Adrenal gland (tissue), 12 donors: Measurements from ENCODE around the gene CTU1. TPM values are rescaled to one million over a fixed set of nuclear protein-coding genes. Genes with fewer than 3 reads are reported as not detected.

Experiments
- DNase-seq, 7 donors: peaks; one replicate each; pipeline ENCODE4 v3.0.0-alpha.2; 2019 to 2020
- H3K27ac ChIP-seq, 5 donors: fragments of 200-600 bp; sonication (generic) in 4 of 5; 1 replicate in 3 of 5; 2 replicates in 2 of 5; pipeline versions ENCODE4 v1.5.1 to v1.8.0; 2016 to 2020; ENCODE audit warnings: mild to moderate bottlenecking in 1 of 5
- H3K27me3 ChIP-seq: fragments of 200-600 bp; 2 replicates; pipeline ENCODE4 v1.8.0; 2021
- H3K36me3 ChIP-seq, 2 donors: fragments of 200-600 bp; replicated peaks in 1 of 2; 1 replicate in 1 of 2; 2 replicates in 1 of 2; pipeline versions ENCODE4 v1.5.1 to v1.8.0; 2018 to 2022
- H3K4me1 ChIP-seq, 2 donors: fragments of 200-600 bp; replicated peaks in 1 of 2; 1 replicate in 1 of 2; 2 replicates in 1 of 2; pipeline versions ENCODE4 v1.5.1 to v1.8.0; 2018 to 2021
- H3K4me3 ChIP-seq, 4 donors: fragments of 200-600 bp; sonication (generic) in 3 of 4; one replicate each; pipeline ENCODE4 v1.5.1; 2016 to 2018
- H3K9me3 ChIP-seq, 3 donors: fragments of 200-600 bp; sonication (generic) in 1 of 3; replicated peaks in 1 of 3; 1 replicate in 2 of 3; 2 replicates in 1 of 3; pipeline versions ENCODE4 v1.5.1 to v1.8.0; 2016 to 2021
- CTCF ChIP-seq, 6 experiments: fragments of 450-650 bp in 4 of 6; fragments of 200-600 bp in 2 of 6; sonication (generic) in 1 of 6; IDR thresholded peaks; 1 replicate in 5 of 6; 2 replicates in 1 of 6; pipeline versions ENCODE4 v1.5.1 to v1.8.0; 2016 to 2021; ENCODE audit warnings: antibody characterized with exemption in 6 of 6, mild to moderate bottlenecking in 2 of 6, moderate library complexity in 1 of 6
- POLR2A ChIP-seq, 2 donors: fragments of 450-650 bp; IDR thresholded peaks; one replicate each; pipeline ENCODE4 v1.6.1; 2017; ENCODE audit warnings: antibody characterized with exemption in 2 of 2, mild to moderate bottlenecking in 2 of 2, moderate library complexity in 1 of 2
- WGBS, 4 donors: extraction: QIAGEN DNeasy Blood & Tissue Kit in 2 of 4; methylation state at CpG; one replicate each; pipeline versions ENCODE4 v1.1.5 to v1.1.7; 2013 to 2017; 5-methylcytosine and 5-hydroxymethylcytosine counted together
- intact Hi-C, 2 donors: fragments of 100-400 bp; cut with DNase I; formaldehyde crosslinking; loops; one replicate each; pipeline versions ENCODE4 v1.14.1 to v1.15.0; 2022 to 2023
- polyA plus RNA-seq, 3 donors: library from polyadenylated mRNA; stranded (reverse); fragments of 200-250 nt in 2 of 3; fragments of 350-450 nt in 1 of 3; fragmentation: Illumina TruSeq in 1 of 3; extraction: RNeasy Lipid Tissue Mini Kit (QIAGEN cat#74804) in 1 of 3; gene quantifications; one replicate each; pipeline ENCODE4 v1.2.3, GENCODE V29; 2013 to 2014
- total RNA-seq, 9 donors: library from RNA; depleted of rRNA in 4 of 9; stranded (reverse); fragments of >200 nt in 4 of 9; fragments of 120-200 nt in 1 of 9; fragmentation: NEBNext Ultra II Directional in 1 of 9; extraction: Animal tissue kit (Norgen Biotek cat#: 25700) in 1 of 9; gene quantifications; one replicate each; pipeline versions ENCODE4 v1.1.0 to v1.2.4, GENCODE V29; 2013 to 2023
- donor health status: healthy with polysubstance abuse.
- donor health status: Bipolar disorder and iron deficiency.
- donor health status: DM: yes; HTN: yes; CAD: no.
- donor health status: DM: no; HTN: no; CAD: no.
- donor health status: DM: no; HTN: no; CAD: no.
- donor health status: DM: yes; HTN: yes; CAD: no.

Gene CTU1
- total and polyA plus RNA-seq, 12 donors = 1.1 to 23.9 (median 8.1) TPM

- Histone ChIP-seq H3K4me3 (no peak overlapping the region), H3K27ac (no peak overlapping the region), H3K9me3 (no peaks in the 10 kb centered on the region), H3K27me3 (no peaks in the 10 kb centered on the region), H3K36me3 (no peaks in the 10 kb centered on the region), H3K4me1 (peaks cover 3 to 5% of the 10 kb centered on the region in 2 donors)
- TF ChIP-seq CTCF (IDR thresholded peaks at IDR 0.05) = no peak
- no peak for TF ChIP-seq POLR2A (IDR thresholded peaks at IDR 0.05)
- intact Hi-C loops = no loop called here
- no peak for DNase-seq
- WGBS, 4 donors = 66 to 74% (median 68%) methylated on average over 4 of the region's 4 CpGs
Measured at GRCh38 chr19:51060336-51060735, 47.9 kb downstream of the CTU1 start.

- H3K27me3 ChIP-seq = no peaks in the 10 kb centered on the region
- peaks cover 1 to 3% of the 10 kb centered on the region in 2 donors for H3K4me1 ChIP-seq
- H3K9me3 ChIP-seq = no peaks in the 10 kb centered on the region
- intact Hi-C loops = no loop called here
- TF ChIP-seq POLR2A (IDR thresholded peaks at IDR 0.05) (no peak), CTCF (IDR thresholded peaks at IDR 0.05) (no peak)
- H3K36me3 ChIP-seq = no peaks in the 10 kb centered on the region
- WGBS, 4 donors = 76 to 87% (median 80%) methylated on average over 7 of the region's 7 CpGs
- H3K27ac ChIP-seq = no peak overlapping the region
- no peak overlapping the region for H3K4me3 ChIP-seq
- no peak for DNase-seq
Measured at GRCh38 chr19:51059715-51060114, 48.5 kb downstream of the CTU1 start.

GRCh38 chr19:51055866-51056265 is 52.3 kb downstream of the CTU1 start:
- Histone ChIP-seq H3K36me3 (no peaks in the 10 kb centered on the region), H3K27me3 (no peaks in the 10 kb centered on the region), H3K4me3 (no peak overlapping the region), H3K27ac (no peak overlapping the region), H3K4me1 (no peaks in the 10 kb centered on the region), H3K9me3 (no peaks in the 10 kb centered on the region)
- intact Hi-C loops = no loop called here
- TF ChIP-seq POLR2A (IDR thresholded peaks at IDR 0.05) (no peak), CTCF (IDR thresholded peaks at IDR 0.05) (no peak)
- no peak for DNase-seq

Other genes with a start within 250 kb of the CTU1 start
- gene KLK2, start 235.0 kb downstream of the CTU1 start, total RNA-seq = under 1 TPM in 1 of 9 donors, not detected in 8; 0.61 TPM
- gene KLK2, start 235.0 kb downstream of the CTU1 start, polyA plus RNA-seq = under 1 TPM in 1 of 3 donors, not detected in 2; 0.20 TPM
- gene KLK4, start 197.0 kb downstream of the CTU1 start, total RNA-seq = 10 to 100 TPM in 1 of 9 donors, 1 to 10 TPM in 3, under 1 TPM in 1, not detected in 4; 0.28 to 10.2 (median 2.2) TPM
- 10 to 100 TPM in 2 of 3 donors, under 1 TPM in 1; 0.42 to 16.8 (median 10.9) TPM for gene KLK4, start 197.0 kb downstream of the CTU1 start, polyA plus RNA-seq
- gene KLK5, start 155.4 kb downstream of the CTU1 start, total RNA-seq = not detected
- not detected for gene KLK5, start 155.4 kb downstream of the CTU1 start, polyA plus RNA-seq
- not detected for gene KLK6, start 138.8 kb downstream of the CTU1 start, total RNA-seq
- gene KLK6, start 138.8 kb downstream of the CTU1 start, polyA plus RNA-seq = not detected
- gene KLK7, start 124.5 kb downstream of the CTU1 start, total RNA-seq = under 1 TPM in 1 of 9 donors, not detected in 8; 0.06 TPM
- under 1 TPM in 1 of 3 donors, not detected in 2; 0.03 TPM for gene KLK7, start 124.5 kb downstream of the CTU1 start, polyA plus RNA-seq
- gene KLK8, start 106.8 kb downstream of the CTU1 start, total RNA-seq = under 1 TPM in 1 of 9 donors, not detected in 8; 0.39 TPM
- gene KLK8, start 106.8 kb downstream of the CTU1 start, polyA plus RNA-seq = under 1 TPM in 2 of 3 donors, not detected in 1; 0.34 to 0.80 TPM
- gene KLK10, start 88.7 kb downstream of the CTU1 start, total RNA-seq = 1 to 10 TPM in 1 of 9 donors, under 1 TPM in 3, not detected in 5; 0.23 to 1.4 (median 0.36) TPM
- gene KLK10, start 88.7 kb downstream of the CTU1 start, polyA plus RNA-seq = under 1 TPM in 2 of 3 donors, not detected in 1; 0.34 to 0.56 TPM
- gene KLK11, start 81.8 kb downstream of the CTU1 start, total RNA-seq = not detected
- under 1 TPM in 2 of 3 donors, not detected in 1; 0.07 to 0.32 TPM for gene KLK11, start 81.8 kb downstream of the CTU1 start, polyA plus RNA-seq
- not detected for gene KLK12, start 73.4 kb downstream of the CTU1 start, total RNA-seq
- gene KLK12, start 73.4 kb downstream of the CTU1 start, polyA plus RNA-seq = under 1 TPM in 1 of 3 donors, not detected in 2; 0.17 TPM
- under 1 TPM in 1 of 9 donors, not detected in 8; 0.11 TPM for gene KLK13, start 43.3 kb downstream of the CTU1 start, total RNA-seq
- under 1 TPM in 1 of 3 donors, not detected in 2; 0.47 TPM for gene KLK13, start 43.3 kb downstream of the CTU1 start, polyA plus RNA-seq
- under 1 TPM in 2 of 9 donors, not detected in 7; 0.25 to 0.65 TPM for gene KLK14, start 25.5 kb downstream of the CTU1 start, total RNA-seq
- gene KLK14, start 25.5 kb downstream of the CTU1 start, polyA plus RNA-seq = under 1 TPM in 2 of 3 donors, not detected in 1; 0.48 to 0.81 TPM
- 10 to 100 TPM in 6 of 9 donors, 1 to 10 TPM in 3; 1.5 to 29.7 (median 16.8) TPM for gene SIGLEC9, start 16.5 kb upstream of the CTU1 start, total RNA-seq
- 1 to 10 TPM; 3.6 to 7.6 (median 4.6) TPM for gene SIGLEC9, start 16.5 kb upstream of the CTU1 start, polyA plus RNA-seq
- 10 to 100 TPM in 5 of 9 donors, 1 to 10 TPM in 3, under 1 TPM in 1; 1.00 to 13.1 (median 10.1) TPM for gene SIGLEC7, start 33.9 kb upstream of the CTU1 start, total RNA-seq
- 1 to 10 TPM; 2.3 to 8.6 (median 3.8) TPM for gene SIGLEC7, start 33.9 kb upstream of the CTU1 start, polyA plus RNA-seq
- gene CD33, start 116.7 kb upstream of the CTU1 start, total RNA-seq = 10 to 100 TPM in 5 of 9 donors, 1 to 10 TPM in 4; 2.2 to 21.8 (median 12.9) TPM
- 10 to 100 TPM in 1 of 3 donors, 1 to 10 TPM in 2; 2.7 to 14.4 (median 4.9) TPM for gene CD33, start 116.7 kb upstream of the CTU1 start, polyA plus RNA-seq
- gene SIGLECL1, start 142.7 kb upstream of the CTU1 start, total RNA-seq = 1 to 10 TPM in 1 of 9 donors, not detected in 8; 1.0 TPM
- gene SIGLECL1, start 142.7 kb upstream of the CTU1 start, polyA plus RNA-seq = not detected
- 1 to 10 TPM in 3 of 9 donors, under 1 TPM in 4, not detected in 2; 0.13 to 2.3 (median 0.67) TPM for gene IGLON5, start 203.2 kb upstream of the CTU1 start, total RNA-seq
- 1 to 10 TPM; 1.3 to 3.4 (median 2.0) TPM for gene IGLON5, start 203.2 kb upstream of the CTU1 start, polyA plus RNA-seq
- 1 to 10 TPM; 1.0 to 3.7 (median 2.5) TPM for gene VSIG10L, start 233.7 kb upstream of the CTU1 start, total RNA-seq
- gene VSIG10L, start 233.7 kb upstream of the CTU1 start, polyA plus RNA-seq = 1 to 10 TPM; 2.7 to 6.0 (median 4.1) TPM